Suppressor macrophage treated with lipopolysaccharide for 4 hours (primary cell): ENCODE results near the gene IQSEC2.

ENCODE experiments used
- DNase-seq: peaks from one replicate; pipeline ENCODE4 v3.0.0-alpha.2; 2020

The IQSEC2 gene

GRCh38 chrX:53266914-53267313, 14.5 kb downstream of the IQSEC2 start:
- DNase-seq = no peak

GRCh38 chrX:53265771-53266574, 15.4 kb downstream of the IQSEC2 start:
- peak; percentile 59 for DNase-seq

- DNase-seq = peak; percentile 40
Observed at GRCh38 chrX:53263597-53264094, 17.7 kb downstream of the IQSEC2 start.

- peak; percentile 60 for DNase-seq
Observed at GRCh38 chrX:53262918-53263394, 18.4 kb downstream of the IQSEC2 start.

- DNase-seq = no peak
Observed at GRCh38 chrX:53262189-53262917, 19.0 kb downstream of the IQSEC2 start.

GRCh38 chrX:53261355-53261972, 19.9 kb downstream of the IQSEC2 start:
- DNase-seq = no peak

GRCh38 chrX:53260836-53261235, 20.5 kb downstream of the IQSEC2 start:
- DNase-seq = no peak

- DNase-seq = no peak
Observed at GRCh38 chrX:53257670-53258423, 23.5 kb downstream of the IQSEC2 start.

GRCh38 chrX:53257166-53257565, 24.2 kb downstream of the IQSEC2 start:
- no peak for DNase-seq

- DNase-seq = no peak
Observed at GRCh38 chrX:53256446-53257041, 24.8 kb downstream of the IQSEC2 start.

GRCh38 chrX:53255738-53256191, 25.6 kb downstream of the IQSEC2 start:
- no peak for DNase-seq

- no peak for DNase-seq
Observed at GRCh38 chrX:53254570-53255461, 26.6 kb downstream of the IQSEC2 start.

- DNase-seq = no peak
Observed at GRCh38 chrX:53253293-53254020, 27.9 kb downstream of the IQSEC2 start.

GRCh38 chrX:53251307-53251706, 30.1 kb downstream of the IQSEC2 start:
- DNase-seq = no peak

- no peak for DNase-seq
Observed at GRCh38 chrX:53250556-53250955, 30.8 kb downstream of the IQSEC2 start.

GRCh38 chrX:53249408-53250042, 31.9 kb downstream of the IQSEC2 start:
- DNase-seq = no peak

- no peak for DNase-seq
Observed at GRCh38 chrX:53247928-53248327, 33.5 kb downstream of the IQSEC2 start.

- DNase-seq = no peak
Observed at GRCh38 chrX:53246231-53246630, 35.2 kb downstream of the IQSEC2 start.

GRCh38 chrX:53244610-53245009, 36.8 kb downstream of the IQSEC2 start:
- DNase-seq = no peak

GRCh38 chrX:53242310-53242709, 39.1 kb downstream of the IQSEC2 start:
- DNase-seq = no peak
